ENCODE data around the gene THBS3.
"Not testable (repeated sequence)": the region's sequence is repeated elsewhere in the genome, so short reads cannot be mapped to it uniquely, and the experiment has no call there.

The THBS3 gene

DNA sequence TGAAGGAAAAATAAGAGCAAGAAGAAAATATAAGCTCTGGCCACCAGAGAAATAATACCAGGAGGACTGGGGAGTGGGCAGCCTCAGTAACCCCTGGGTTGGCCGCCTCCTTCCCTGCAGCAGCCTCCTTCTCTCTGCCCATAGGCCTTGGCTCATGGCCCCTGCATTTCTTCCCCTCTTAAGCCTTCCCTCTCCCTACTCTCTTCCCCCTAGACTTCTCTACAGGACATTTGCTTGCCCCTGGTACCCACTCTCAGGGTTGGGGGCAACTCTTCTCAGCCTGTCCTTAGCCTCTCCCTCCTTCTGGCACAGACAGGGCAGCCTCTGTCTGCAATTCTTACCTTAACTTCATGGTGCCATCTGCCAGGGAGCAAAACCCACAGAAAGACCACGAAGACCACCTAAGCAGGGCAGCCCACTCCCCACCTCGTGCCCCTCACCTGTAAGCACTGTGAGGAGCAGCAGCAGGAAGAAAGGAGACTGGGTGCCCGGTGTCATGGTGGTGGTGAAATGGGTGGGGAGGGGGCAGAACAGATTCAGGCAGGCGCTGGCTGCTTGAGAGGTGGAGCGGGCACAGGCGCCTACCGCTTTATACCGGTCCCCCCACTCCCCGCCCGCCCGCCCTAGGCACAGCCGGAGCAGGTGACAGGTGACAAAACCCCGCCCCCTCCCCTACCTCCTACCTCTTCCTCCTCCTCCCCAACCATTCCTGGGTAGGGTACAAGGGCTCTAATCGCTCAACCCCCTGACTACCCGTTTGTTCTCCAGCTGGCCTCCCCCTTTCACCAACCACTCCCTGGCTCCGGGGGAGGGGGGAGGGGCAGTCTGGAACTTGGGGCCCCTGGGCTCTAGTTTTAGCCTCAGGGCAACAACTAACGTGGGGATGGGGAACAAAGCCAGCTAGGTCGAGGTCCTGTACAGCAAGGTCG lies 15.1 kb downstream of the THBS3 start:
- peaks cover 24% of the 10 kb centered on the region for H3K36me3 ChIP-seq
- H3K27ac ChIP-seq: peak overlapping the region; percentile 88
- TF ChIP-seq, protein P1, sequence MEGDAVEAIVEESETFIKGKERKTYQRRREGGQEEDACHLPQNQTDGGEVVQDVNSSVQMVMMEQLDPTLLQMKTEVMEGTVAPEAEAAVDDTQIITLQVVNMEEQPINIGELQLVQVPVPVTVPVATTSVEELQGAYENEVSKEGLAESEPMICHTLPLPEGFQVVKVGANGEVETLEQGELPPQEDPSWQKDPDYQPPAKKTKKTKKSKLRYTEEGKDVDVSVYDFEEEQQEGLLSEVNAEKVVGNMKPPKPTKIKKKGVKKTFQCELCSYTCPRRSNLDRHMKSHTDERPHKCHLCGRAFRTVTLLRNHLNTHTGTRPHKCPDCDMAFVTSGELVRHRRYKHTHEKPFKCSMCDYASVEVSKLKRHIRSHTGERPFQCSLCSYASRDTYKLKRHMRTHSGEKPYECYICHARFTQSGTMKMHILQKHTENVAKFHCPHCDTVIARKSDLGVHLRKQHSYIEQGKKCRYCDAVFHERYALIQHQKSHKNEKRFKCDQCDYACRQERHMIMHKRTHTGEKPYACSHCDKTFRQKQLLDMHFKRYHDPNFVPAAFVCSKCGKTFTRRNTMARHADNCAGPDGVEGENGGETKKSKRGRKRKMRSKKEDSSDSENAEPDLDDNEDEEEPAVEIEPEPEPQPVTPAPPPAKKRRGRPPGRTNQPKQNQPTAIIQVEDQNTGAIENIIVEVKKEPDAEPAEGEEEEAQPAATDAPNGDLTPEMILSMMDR (IDR thresholded peaks at IDR 0.05; ENCODE audit: low read depth, low read length): no peak
- H3K27me3 ChIP-seq (ENCODE audit: insufficient read depth, low read depth, severe bottlenecking): no peaks in the 10 kb centered on the region
- DNase-seq: peak; percentile 66
- H3K9me3 ChIP-seq (ENCODE audit: severe bottlenecking): no peaks in the 10 kb centered on the region
- H3K4me3 ChIP-seq (ENCODE audit: low read depth, low read length): peak overlapping the region; percentile 40

DNA sequence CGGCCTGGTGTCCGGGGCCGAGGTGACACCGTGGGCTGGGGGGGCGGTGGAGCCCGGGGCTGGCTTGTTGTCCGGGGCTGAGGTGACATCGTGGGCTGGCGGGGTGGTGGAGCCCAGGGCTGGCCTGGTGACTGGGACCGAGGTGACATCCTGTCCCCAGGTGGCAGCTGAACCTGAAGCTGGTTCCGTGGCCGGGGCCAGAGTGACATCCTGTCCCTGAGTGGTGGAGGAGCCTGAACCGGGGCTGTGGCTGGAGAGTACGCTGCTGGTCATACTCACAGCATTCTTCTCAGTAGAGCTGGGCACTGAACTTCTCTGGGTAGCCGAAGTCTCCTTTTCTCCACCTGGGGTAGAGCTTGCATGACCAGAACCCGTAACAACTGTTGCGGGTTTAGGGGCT lies 15.8 kb downstream of the THBS3 start:
- no peaks in the 10 kb centered on the region for H3K9me3 ChIP-seq (ENCODE audit: severe bottlenecking)
- H3K4me3 ChIP-seq (ENCODE audit: low read depth, low read length): no peak overlapping the region
- H3K27me3 ChIP-seq (ENCODE audit: insufficient read depth, low read depth, severe bottlenecking): no peaks in the 10 kb centered on the region
- TF ChIP-seq, protein P1 (IDR thresholded peaks at IDR 0.05; ENCODE audit: low read depth, low read length): no peak
- peak; percentile 36 for DNase-seq
- 0 out of 2 replicates have a peak overlapping the region, but pooled peaks have one; percentile 39 for H3K27ac ChIP-seq
- H3K36me3 ChIP-seq: peaks cover 17% of the 10 kb centered on the region

DNA sequence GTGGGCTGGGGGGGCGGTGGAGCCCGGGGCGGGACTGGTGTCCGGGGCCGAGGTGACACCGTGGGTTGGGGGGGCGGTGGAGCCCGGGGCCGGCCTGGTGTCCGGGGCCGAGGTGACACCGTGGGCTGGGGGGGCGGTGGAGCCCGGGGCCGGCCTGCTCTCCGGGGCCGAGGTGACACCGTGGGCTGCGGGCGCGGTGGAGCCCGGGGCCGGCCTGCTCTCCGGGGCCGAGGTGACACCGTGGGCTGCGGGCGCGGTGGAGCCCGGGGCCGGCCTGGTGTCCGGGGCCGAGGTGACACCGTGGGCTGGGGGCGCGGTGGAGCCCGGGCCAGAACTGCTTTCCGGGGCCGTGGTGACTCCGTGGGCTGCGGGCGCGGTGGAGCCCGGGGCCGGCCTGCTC lies 17.8 kb downstream of the THBS3 start:
- H3K27me3 ChIP-seq (ENCODE audit: insufficient read depth, low read depth, severe bottlenecking); H3K4me3 ChIP-seq (ENCODE audit: low read depth, low read length); H3K9me3 ChIP-seq (ENCODE audit: severe bottlenecking); DNase-seq; H3K36me3 ChIP-seq; H3K27ac ChIP-seq: not testable (repeated sequence)

- Histone ChIP-seq H3K36me3 (no peaks in the 10 kb centered on the region), H3K27me3 (ENCODE audit: insufficient read depth, low read depth, severe bottlenecking) (no peaks in the 10 kb centered on the region), H3K27ac (no peak overlapping the region), H3K4me3 (ENCODE audit: low read depth, low read length) (no peak overlapping the region), H3K9me3 (ENCODE audit: severe bottlenecking) (no peaks in the 10 kb centered on the region)
- DNase-seq: no peak
- TF ChIP-seq, protein P1 (IDR thresholded peaks at IDR 0.05; ENCODE audit: low read depth, low read length): no peak
Measured at GRCh38 chr1:155188268-155188667, 19.4 kb downstream of the THBS3 start.

- H3K9me3 ChIP-seq (ENCODE audit: severe bottlenecking): no peaks in the 10 kb centered on the region
- H3K36me3 ChIP-seq: no peaks in the 10 kb centered on the region
- H3K27me3 ChIP-seq (ENCODE audit: insufficient read depth, low read depth, severe bottlenecking): no peaks in the 10 kb centered on the region
- H3K4me3 ChIP-seq (ENCODE audit: low read depth, low read length): no peak overlapping the region
- no peak for DNase-seq
- TF ChIP-seq, protein P1 (IDR thresholded peaks at IDR 0.05; ENCODE audit: low read depth, low read length): no peak
- H3K27ac ChIP-seq: no peak overlapping the region
Measured at GRCh38 chr1:155187456-155187891, 20.2 kb downstream of the THBS3 start.

DNA sequence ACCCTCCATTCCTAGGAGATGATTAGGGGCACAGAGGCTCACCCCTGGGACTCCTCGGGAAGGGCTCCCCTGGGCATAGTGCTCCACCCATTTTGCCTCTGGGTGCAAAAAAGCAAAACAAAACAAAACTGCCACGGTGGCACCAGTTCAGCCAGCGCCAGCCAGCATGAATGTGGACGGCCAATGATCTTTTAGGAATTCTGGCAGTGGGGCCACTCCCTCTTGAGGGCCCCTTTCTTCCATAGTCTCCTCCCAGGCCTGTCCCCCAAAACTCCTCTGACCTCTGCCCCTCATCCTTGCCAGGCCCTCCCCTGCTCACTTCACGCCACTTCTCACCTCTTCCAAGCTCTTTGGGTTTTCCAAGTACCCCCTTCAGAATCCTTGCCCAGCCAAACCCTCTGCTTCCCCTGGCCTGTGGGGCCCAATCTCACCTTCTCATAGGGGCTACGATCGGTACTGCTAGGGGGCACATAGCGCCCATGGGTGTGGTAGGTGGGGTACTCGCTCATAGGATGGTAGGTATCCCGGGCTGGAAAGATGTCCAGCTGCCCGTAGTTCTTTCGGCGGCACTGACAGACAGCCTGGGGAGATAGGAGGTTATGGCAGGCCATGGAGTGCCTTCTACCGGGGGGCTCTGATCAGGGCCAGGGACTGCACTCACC lies 20.8 kb downstream of the THBS3 start:
- H3K27me3 ChIP-seq (ENCODE audit: insufficient read depth, low read depth, severe bottlenecking): no peaks in the 10 kb centered on the region
- no peak overlapping the region for H3K27ac ChIP-seq
- TF ChIP-seq, protein P1 (IDR thresholded peaks at IDR 0.05; ENCODE audit: low read depth, low read length): no peak
- H3K4me3 ChIP-seq (ENCODE audit: low read depth, low read length): no peak overlapping the region
- DNase-seq: no peak
- H3K36me3 ChIP-seq: no peaks in the 10 kb centered on the region
- no peaks in the 10 kb centered on the region for H3K9me3 ChIP-seq (ENCODE audit: severe bottlenecking)

Data from WERI-Rb-1 (cell line).